HAP-1 (cell line): ENCODE measurements around the gene NKTR.

Experiments used
- DNase-seq, 2 experiments: peaks; one replicate each; pipeline ENCODE4 v3.0.0-alpha.2; 2016 to 2020; ENCODE audit warnings: low spot score in 2 of 2
- H3K27me3 ChIP-seq: fragments of 250-450 bp; sonication (Bioruptor Pico); 2 replicates; pipeline ENCODE4 v1.5.1; 2020; ENCODE audit warnings: low read depth, mild to moderate bottlenecking, moderate library complexity
- H3K36me3 ChIP-seq: fragments of 250-450 bp; sonication (Bioruptor Pico); replicated peaks from 2 replicates; pipeline ENCODE4 v1.5.1; 2020; ENCODE audit warnings: mild to moderate bottlenecking
- H3K4me1 ChIP-seq: fragments of 250-450 bp; sonication (Bioruptor Pico); 2 replicates; pipeline ENCODE4 v1.5.1; 2020; ENCODE audit warnings: mild to moderate bottlenecking
- H3K4me3 ChIP-seq: fragments of 250-450 bp; sonication (Bioruptor Pico); 2 replicates; pipeline ENCODE4 v1.5.1; 2020; ENCODE audit warnings: mild to moderate bottlenecking, moderate library complexity
- H3K9me3 ChIP-seq: fragments of 250-450 bp; sonication (Bioruptor Pico); 2 replicates; pipeline ENCODE4 v1.5.1; 2020; ENCODE audit warnings: mild to moderate bottlenecking, moderate library complexity
- in situ Hi-C: fragments of 300-500 bp; cut with MboI; formaldehyde crosslinking; loops from 3 replicates; pipeline ENCODE4 v1.14.3; 2020; ENCODE audit warnings: low sequenced_read_pairs, inconsistent platforms, mixed read lengths

NKTR gene

GRCh38 chr3:42665050-42665878 lies 64.8 kb downstream of the NKTR start:
- in situ Hi-C loops, result no loop called here
- H3K36me3 ChIP-seq, result no peaks in the 10 kb centered on the region
- no peaks in the 10 kb centered on the region for H3K9me3 ChIP-seq
- H3K27me3 ChIP-seq, result no peaks in the 10 kb centered on the region
- no peaks in the 10 kb centered on the region for H3K4me1 ChIP-seq
- DNase-seq, result no peak
- H3K4me3 ChIP-seq, result no peak overlapping the region

GRCh38 chr3:42666022-42666421 lies 65.5 kb downstream of the NKTR start:
- H3K9me3 ChIP-seq, result no peaks in the 10 kb centered on the region
- in situ Hi-C loops, result no loop called here

GRCh38 chr3:42666577-42666998 lies 66.1 kb downstream of the NKTR start:
- Histone ChIP-seq H3K4me1 (no peaks in the 10 kb centered on the region), H3K4me3 (no peak overlapping the region), H3K36me3 (no peaks in the 10 kb centered on the region), H3K9me3 (no peaks in the 10 kb centered on the region), H3K27me3 (no peaks in the 10 kb centered on the region)
- in situ Hi-C loops, result no loop called here
- no peak for DNase-seq

More at GRCh38 chr3:42666022-42666421, 65.5 kb downstream of the NKTR start:
- Histone ChIP-seq H3K27me3 (no peaks in the 10 kb centered on the region), H3K4me1 (no peaks in the 10 kb centered on the region), H3K36me3 (no peaks in the 10 kb centered on the region), H3K4me3 (no peak overlapping the region)
- DNase-seq, result no peak

- no peak for DNase-seq
Observed at GRCh38 chr3:42667096-42667522, 66.6 kb downstream of the NKTR start.

GRCh38 chr3:42667523-42668412 lies 67.3 kb downstream of the NKTR start:
- Histone ChIP-seq H3K4me1 (no peaks in the 10 kb centered on the region), H3K36me3 (no peaks in the 10 kb centered on the region), H3K27me3 (no peaks in the 10 kb centered on the region), H3K4me3 (no peak overlapping the region), H3K9me3 (no peaks in the 10 kb centered on the region)
- in situ Hi-C loops, result no loop called here
- DNase-seq, result no peak

More at GRCh38 chr3:42667096-42667522, 66.6 kb downstream of the NKTR start:
- in situ Hi-C loops, result no loop called here
- H3K4me1 ChIP-seq, result no peaks in the 10 kb centered on the region
- no peaks in the 10 kb centered on the region for H3K36me3 ChIP-seq
- no peaks in the 10 kb centered on the region for H3K9me3 ChIP-seq
- H3K4me3 ChIP-seq, result no peak overlapping the region
- H3K27me3 ChIP-seq, result no peaks in the 10 kb centered on the region

- H3K4me3 ChIP-seq, result no peak overlapping the region
- no peaks in the 10 kb centered on the region for H3K9me3 ChIP-seq
- in situ Hi-C loops, result no loop called here
- no peak for DNase-seq
- H3K4me1 ChIP-seq, result no peaks in the 10 kb centered on the region
- H3K36me3 ChIP-seq, result no peaks in the 10 kb centered on the region
- no peaks in the 10 kb centered on the region for H3K27me3 ChIP-seq
Observed at GRCh38 chr3:42668413-42668760, 67.9 kb downstream of the NKTR start.

- no peaks in the 10 kb centered on the region for H3K27me3 ChIP-seq
- H3K4me3 ChIP-seq, result no peak overlapping the region
- no peaks in the 10 kb centered on the region for H3K9me3 ChIP-seq
- no peak for DNase-seq
- H3K4me1 ChIP-seq, result no peaks in the 10 kb centered on the region
- no peaks in the 10 kb centered on the region for H3K36me3 ChIP-seq
- in situ Hi-C loops, result no loop called here
Observed at GRCh38 chr3:42668793-42669217, 68.3 kb downstream of the NKTR start.

- Histone ChIP-seq H3K27me3 (no peaks in the 10 kb centered on the region), H3K9me3 (no peaks in the 10 kb centered on the region), H3K4me3 (no peak overlapping the region), H3K36me3 (no peaks in the 10 kb centered on the region), H3K4me1 (no peaks in the 10 kb centered on the region)
- in situ Hi-C loops, result no loop called here
- no peak for DNase-seq
Observed at GRCh38 chr3:42670051-42670576, 69.6 kb downstream of the NKTR start.

- H3K4me3 ChIP-seq, result no peak overlapping the region
Observed at GRCh38 chr3:42670670-42671069, 70.2 kb downstream of the NKTR start.

GRCh38 chr3:42672515-42672914 lies 72.0 kb downstream of the NKTR start:
- no peak for DNase-seq
- H3K4me1 ChIP-seq, result no peaks in the 10 kb centered on the region
- no peaks in the 10 kb centered on the region for H3K27me3 ChIP-seq
- in situ Hi-C loops, result no loop called here
- H3K4me3 ChIP-seq, result no peak overlapping the region
- no peaks in the 10 kb centered on the region for H3K9me3 ChIP-seq
- H3K36me3 ChIP-seq, result no peaks in the 10 kb centered on the region

More at GRCh38 chr3:42670670-42671069, 70.2 kb downstream of the NKTR start:
- Histone ChIP-seq H3K27me3 (no peaks in the 10 kb centered on the region), H3K4me1 (no peaks in the 10 kb centered on the region), H3K36me3 (no peaks in the 10 kb centered on the region), H3K9me3 (no peaks in the 10 kb centered on the region)
- DNase-seq, result no peak
- in situ Hi-C loops, result no loop called here

GRCh38 chr3:42673082-42673481 lies 72.6 kb downstream of the NKTR start:
- Histone ChIP-seq H3K27me3 (no peaks in the 10 kb centered on the region), H3K4me1 (no peaks in the 10 kb centered on the region), H3K9me3 (no peaks in the 10 kb centered on the region), H3K36me3 (no peaks in the 10 kb centered on the region), H3K4me3 (no peak overlapping the region)
- no peak for DNase-seq
- in situ Hi-C loops, result no loop called here

GRCh38 chr3:42674146-42674545 lies 73.7 kb downstream of the NKTR start:
- H3K4me1 ChIP-seq, result no peaks in the 10 kb centered on the region
- no peaks in the 10 kb centered on the region for H3K27me3 ChIP-seq
- no peak overlapping the region for H3K4me3 ChIP-seq
- H3K36me3 ChIP-seq, result no peaks in the 10 kb centered on the region
- H3K9me3 ChIP-seq, result no peaks in the 10 kb centered on the region
- in situ Hi-C loops, result no loop called here
- no peak for DNase-seq

GRCh38 chr3:42675909-42676308 lies 75.4 kb downstream of the NKTR start:
- no peaks in the 10 kb centered on the region for H3K9me3 ChIP-seq
- H3K4me3 ChIP-seq, result no peak overlapping the region
- in situ Hi-C loops, result no loop called here
- no peaks in the 10 kb centered on the region for H3K36me3 ChIP-seq
- no peak for DNase-seq
- H3K27me3 ChIP-seq, result no peaks in the 10 kb centered on the region
- no peaks in the 10 kb centered on the region for H3K4me1 ChIP-seq

- DNase-seq, result no peak
- H3K36me3 ChIP-seq, result no peaks in the 10 kb centered on the region
- H3K9me3 ChIP-seq, result no peaks in the 10 kb centered on the region
- no peaks in the 10 kb centered on the region for H3K27me3 ChIP-seq
- in situ Hi-C loops, result no loop called here
- H3K4me3 ChIP-seq, result no peak overlapping the region
- H3K4me1 ChIP-seq, result no peaks in the 10 kb centered on the region
Observed at GRCh38 chr3:42678447-42678846, 78.0 kb downstream of the NKTR start.
